IPS-NIHi11 (cell line): ENCODE data around the gene HDDC3.
"Not testable (repeated sequence)": the region's sequence is repeated elsewhere in the genome, so short reads cannot be mapped to it uniquely, and the experiment has no call there.

Experiments
- DNase-seq: peaks from one replicate; pipeline ENCODE4 v3.0.0; 2012; ENCODE audit warnings: mixed read lengths, low spot score

The HDDC3 gene

DNA sequence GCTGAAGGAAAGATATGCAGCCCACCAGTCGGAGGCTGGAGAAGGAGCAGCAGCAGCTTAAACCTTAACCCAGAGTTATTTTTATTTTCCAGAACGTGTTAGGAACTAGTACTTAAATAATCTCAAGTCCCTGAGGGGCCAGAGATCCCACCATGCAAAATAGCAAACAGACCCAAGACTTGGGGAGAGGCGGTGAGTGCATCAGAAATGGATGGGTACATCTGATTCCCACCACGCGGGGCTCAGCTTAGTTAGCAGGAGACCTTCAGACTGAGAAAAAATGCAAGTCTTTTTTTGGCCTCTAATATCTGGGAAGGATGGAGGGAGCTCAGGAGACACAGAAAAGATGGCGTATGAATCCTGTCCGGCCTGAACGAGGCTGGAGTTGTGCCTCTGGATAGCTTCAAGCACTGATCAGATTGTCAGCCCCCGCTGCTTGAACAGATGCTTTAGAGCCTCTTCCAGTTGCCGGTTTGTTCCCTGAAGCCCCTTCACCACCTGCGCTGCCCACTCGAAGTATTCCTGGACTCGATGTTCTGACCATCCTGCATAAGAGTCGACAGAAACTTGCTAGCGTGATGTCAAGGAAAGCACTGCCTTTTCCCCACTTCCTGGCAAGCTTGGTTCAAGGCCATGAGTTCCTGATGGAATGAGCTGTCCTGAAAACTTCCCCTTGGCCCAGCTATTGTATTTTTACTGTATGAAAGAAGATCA, 1.3 kb downstream of the HDDC3 start:
- DNase-seq, result no peak

GRCh38 chr15:90929246-90930019, 2.9 kb downstream of the HDDC3 start:
- no peak for DNase-seq

- not testable (repeated sequence) for DNase-seq
These were observed 4.2 kb downstream of the HDDC3 start for GRCh38 chr15:90928106-90928505.

- DNase-seq, result not testable (repeated sequence)
These were observed 5.6 kb downstream of the HDDC3 start for GRCh38 chr15:90926766-90927165.

DNA sequence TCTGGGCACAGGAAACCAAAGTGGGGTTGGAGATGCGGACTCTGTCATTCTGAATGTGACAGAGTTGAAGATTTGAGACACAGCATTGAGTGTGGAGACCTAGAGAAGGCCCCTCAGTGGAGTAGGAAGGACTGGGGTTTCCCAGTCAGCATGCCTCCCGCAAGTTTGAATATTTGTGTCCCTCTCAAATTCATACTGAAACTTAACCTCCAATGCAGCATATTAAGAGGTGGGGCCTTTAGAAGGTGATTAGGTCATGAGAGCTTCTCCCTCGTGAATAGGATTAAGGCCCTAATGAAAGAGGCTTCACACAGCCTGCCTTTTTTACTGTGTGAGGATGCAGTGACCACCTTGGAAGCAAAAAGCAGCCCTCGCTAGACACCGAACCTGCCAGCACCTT, 8.0 kb downstream of the HDDC3 start:
- DNase-seq, result no peak

- DNase-seq, result not testable (repeated sequence)
These were observed 9.5 kb downstream of the HDDC3 start for GRCh38 chr15:90922712-90923322.

- DNase-seq, result no peak
These were observed 10.5 kb downstream of the HDDC3 start for GRCh38 chr15:90921887-90922286.

- DNase-seq, result no peak
These were observed 13.5 kb downstream of the HDDC3 start for GRCh38 chr15:90918835-90919234.

GRCh38 chr15:90918034-90918788, 14.1 kb downstream of the HDDC3 start:
- DNase-seq, result no peak

GRCh38 chr15:90917569-90917968, 14.8 kb downstream of the HDDC3 start:
- no peak for DNase-seq

DNA sequence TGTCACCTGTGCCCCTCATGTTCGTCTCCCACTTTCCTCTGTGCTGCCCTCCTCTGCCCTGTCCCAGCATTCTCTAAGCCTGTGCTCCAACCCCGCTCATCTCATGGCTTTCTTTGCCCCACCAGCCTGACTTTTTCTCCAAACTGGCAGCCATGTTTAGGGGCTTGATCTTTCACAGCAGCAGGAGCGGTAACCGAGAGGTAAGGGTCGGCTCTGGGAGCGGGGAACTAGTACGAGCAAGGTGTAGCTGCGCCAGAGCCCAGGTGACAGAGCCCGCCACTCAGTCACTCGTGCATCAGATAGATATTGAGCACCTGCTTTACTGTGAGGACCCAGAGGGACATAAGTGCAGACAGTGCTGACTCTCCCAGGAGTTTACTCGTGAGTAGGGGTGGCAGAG, 15.9 kb downstream of the HDDC3 start:
- no peak for DNase-seq

DNA sequence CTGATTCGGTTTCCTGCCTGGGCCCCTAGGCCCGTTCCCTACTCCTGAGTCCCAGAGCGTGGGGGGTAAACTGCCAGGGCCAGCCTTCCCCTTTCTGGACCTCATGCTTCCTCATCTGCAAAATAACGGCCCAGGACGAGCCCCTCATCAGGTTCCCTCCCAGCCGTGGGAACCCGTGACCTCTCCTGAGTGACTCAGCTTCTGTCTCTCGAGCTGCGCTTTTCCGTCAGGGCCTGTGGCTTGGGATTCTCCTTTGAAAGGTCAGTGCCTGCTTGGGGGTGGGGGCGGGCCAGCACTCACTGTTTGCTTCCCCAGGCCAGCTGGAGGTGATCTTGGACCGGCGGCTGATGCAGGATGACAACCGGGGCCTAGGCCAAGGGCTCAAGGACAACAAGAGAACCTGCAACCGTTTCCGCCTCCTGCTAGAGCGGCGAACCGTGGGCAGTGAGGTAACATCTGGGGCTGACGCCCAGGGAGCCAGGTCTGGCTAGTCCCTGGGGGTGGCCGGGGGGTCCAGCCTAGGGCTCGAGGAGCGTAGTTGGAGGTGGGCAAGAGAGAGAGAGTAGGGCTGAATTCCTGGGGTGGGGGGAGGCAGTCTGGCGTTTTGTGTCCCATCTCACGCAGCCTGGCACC, 16.4 kb downstream of the HDDC3 start:
- no peak for DNase-seq

- DNase-seq, result no peak
These were observed 17.0 kb downstream of the HDDC3 start for GRCh38 chr15:90915216-90915807.

DNA sequence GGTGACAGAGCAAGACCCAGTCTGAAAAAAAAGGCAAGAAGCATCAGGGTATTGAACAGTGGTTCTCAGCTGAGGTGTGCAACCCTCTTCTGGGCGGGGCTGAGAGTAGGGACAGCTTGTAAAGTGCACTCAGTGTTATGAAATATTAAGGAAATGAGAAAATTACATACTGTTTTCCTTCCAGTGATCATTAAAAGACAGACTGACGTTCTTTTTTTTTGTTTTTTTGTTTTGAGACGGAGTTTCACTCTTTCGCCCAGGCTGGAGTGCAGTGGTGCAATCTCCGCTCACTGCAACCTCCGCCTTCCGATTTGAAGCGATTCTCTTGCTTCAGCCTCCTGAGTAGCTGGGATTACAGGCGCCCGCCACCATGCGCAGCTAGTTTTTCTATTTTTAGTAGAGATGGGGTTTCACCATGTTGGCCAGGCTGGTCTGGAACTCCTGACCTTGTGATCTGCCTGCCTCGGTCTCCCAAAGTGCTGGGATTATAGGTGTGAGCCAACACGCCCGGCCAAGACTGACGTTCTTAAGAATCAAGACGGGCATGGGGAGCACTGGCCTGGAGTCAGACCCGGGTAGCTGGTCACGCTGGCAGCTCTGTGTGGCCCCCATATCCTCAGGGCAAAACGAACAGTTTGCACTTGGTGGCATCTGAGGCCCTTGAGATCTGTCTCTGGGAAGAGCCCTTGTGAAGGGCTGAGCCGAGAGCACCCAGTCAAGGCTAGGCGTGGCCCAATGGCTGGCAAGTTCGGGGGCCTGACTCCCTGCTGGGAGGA, 17.9 kb downstream of the HDDC3 start:
- no peak for DNase-seq

- DNase-seq, result no peak
These were observed 18.9 kb downstream of the HDDC3 start for GRCh38 chr15:90913398-90913944.

DNA sequence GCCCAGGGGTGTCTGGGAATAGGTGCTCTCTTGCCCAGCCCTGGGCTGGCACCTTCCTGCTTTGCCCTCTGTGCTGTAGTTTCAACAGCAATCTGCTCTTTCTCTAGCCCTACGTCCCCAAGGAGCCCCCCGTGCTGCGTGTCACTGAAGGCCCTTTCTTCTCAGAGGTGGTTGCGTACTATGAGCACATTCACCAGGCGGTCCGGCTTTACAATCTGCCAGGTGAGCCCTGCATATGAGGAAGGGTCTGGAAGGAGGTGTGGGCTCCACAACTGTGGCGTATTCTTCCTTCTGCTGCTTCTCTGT, 19.6 kb downstream of the HDDC3 start:
- no peak for DNase-seq

GRCh38 chr15:90911906-90912769, 20.2 kb downstream of the HDDC3 start:
- DNase-seq, result no peak

DNA sequence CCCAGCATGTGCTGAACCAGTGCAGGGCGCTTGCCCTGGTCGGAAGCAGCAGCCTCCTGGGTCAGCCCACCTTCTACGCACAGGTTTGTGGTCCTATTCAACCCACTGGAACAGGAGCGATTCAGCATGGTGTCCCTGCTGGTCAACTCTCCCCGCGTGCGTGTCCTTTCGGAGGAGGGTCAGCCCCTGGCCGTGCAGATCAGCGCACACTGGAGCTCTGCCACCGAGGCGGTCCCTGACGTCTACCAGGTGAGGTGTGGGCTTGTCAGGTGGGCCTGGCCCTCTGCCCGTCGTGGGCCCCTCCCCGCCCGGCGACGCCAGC, 21.1 kb downstream of the HDDC3 start:
- no peak for DNase-seq

DNA sequence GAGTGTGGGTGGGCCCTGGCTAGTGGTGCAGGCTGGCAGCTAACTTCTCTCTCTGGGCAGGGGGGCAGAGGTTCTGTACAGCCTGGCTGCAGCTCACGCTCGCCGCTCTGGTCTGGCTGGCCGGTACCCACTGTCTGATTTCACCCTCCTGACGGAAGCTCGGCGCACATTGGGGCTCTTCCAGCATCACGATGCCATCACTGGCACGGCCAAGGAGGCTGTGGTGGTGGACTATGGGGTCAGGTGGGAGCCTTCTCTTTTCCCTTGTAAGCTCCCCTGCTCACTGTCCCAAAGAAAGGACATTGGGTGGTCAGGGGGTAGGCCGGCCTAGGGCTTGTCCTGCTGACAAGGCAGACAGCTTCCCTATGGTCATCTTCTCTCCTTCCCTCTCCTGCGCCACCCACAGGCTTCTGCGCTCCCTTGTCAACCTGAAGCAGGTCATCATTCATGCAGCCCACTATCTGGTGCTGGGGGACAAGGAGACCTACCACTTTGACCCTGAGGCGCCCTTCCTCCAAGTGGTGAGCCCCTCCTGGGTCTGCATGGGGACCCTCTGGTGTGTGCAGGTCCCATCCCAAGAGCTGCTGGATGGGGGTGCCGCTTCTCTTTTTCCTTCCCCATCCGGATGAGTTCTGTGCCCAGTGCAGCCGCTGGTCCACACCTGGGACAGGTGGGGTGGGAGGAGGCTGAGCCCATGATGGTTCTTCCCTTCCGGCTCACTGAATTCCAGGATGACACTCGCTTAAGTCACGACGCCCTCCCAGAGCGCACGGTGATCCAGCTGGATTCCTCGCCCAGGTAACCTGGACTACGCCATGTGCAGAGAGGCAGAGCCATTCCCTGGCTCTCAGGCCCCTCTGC, 21.7 kb downstream of the HDDC3 start:
- DNase-seq, result no peak
